Adrenal gland (tissue), 19 donors: Measurements from ENCODE around the gene WNT7A. TPM values are rescaled to one million over a fixed set of nuclear protein-coding genes. Genes with fewer than 3 reads are reported as not detected.
"Not testable (repeated sequence)": the region's sequence is repeated elsewhere in the genome, so short reads cannot be mapped to it uniquely, and the experiment has no call there.

Source experiments
- DNase-seq, 7 donors: peaks; one replicate each; pipeline ENCODE4 v3.0.0-alpha.2; 2019 to 2020
- H3K27ac ChIP-seq, 5 donors: fragments of 200-600 bp; sonication (generic) in 4 of 5; 1 replicate in 3 of 5; 2 replicates in 2 of 5; pipeline versions ENCODE4 v1.5.1 to v1.8.0; 2016 to 2020; ENCODE audit warnings: mild to moderate bottlenecking in 1 of 5
- H3K27me3 ChIP-seq: fragments of 200-600 bp; 2 replicates; pipeline ENCODE4 v1.8.0; 2021
- H3K36me3 ChIP-seq, 2 donors: fragments of 200-600 bp; replicated peaks in 1 of 2; 1 replicate in 1 of 2; 2 replicates in 1 of 2; pipeline versions ENCODE4 v1.5.1 to v1.8.0; 2018 to 2022
- H3K4me1 ChIP-seq, 2 donors: fragments of 200-600 bp; replicated peaks in 1 of 2; 1 replicate in 1 of 2; 2 replicates in 1 of 2; pipeline versions ENCODE4 v1.5.1 to v1.8.0; 2018 to 2021
- H3K4me3 ChIP-seq, 4 donors: fragments of 200-600 bp; sonication (generic) in 3 of 4; one replicate each; pipeline ENCODE4 v1.5.1; 2016 to 2018
- H3K9me3 ChIP-seq, 3 donors: fragments of 200-600 bp; sonication (generic) in 1 of 3; replicated peaks in 1 of 3; 1 replicate in 2 of 3; 2 replicates in 1 of 3; pipeline versions ENCODE4 v1.5.1 to v1.8.0; 2016 to 2021
- POLR2A ChIP-seq, 2 donors: fragments of 450-650 bp; IDR thresholded peaks; one replicate each; pipeline ENCODE4 v1.6.1; 2017; ENCODE audit warnings: antibody characterized with exemption in 2 of 2, mild to moderate bottlenecking in 2 of 2, moderate library complexity in 1 of 2
- WGBS, 4 donors: extraction: QIAGEN DNeasy Blood & Tissue Kit in 2 of 4; methylation state at CpG; one replicate each; pipeline versions ENCODE4 v1.1.5 to v1.1.7; 2013 to 2017; 5-methylcytosine and 5-hydroxymethylcytosine counted together
- intact Hi-C, 2 donors: fragments of 100-400 bp; cut with DNase I; formaldehyde crosslinking; loops; one replicate each; pipeline versions ENCODE4 v1.14.1 to v1.15.0; 2022 to 2023
- long read RNA-seq, 10 donors: library from polyadenylated mRNA in 3 of 10; unstranded in 2 of 10; stranded (forward) in 1 of 10; transcript quantifications; one replicate each; pipeline ENCODE4 v2.0.0 and lab custom pipeline, GENCODE V29; 2021 to 2026
- polyA plus RNA-seq, 3 donors: library from polyadenylated mRNA; stranded (reverse); fragments of 200-250 nt in 2 of 3; fragments of 350-450 nt in 1 of 3; fragmentation: Illumina TruSeq in 1 of 3; extraction: RNeasy Lipid Tissue Mini Kit (QIAGEN cat#74804) in 1 of 3; gene quantifications; one replicate each; pipeline ENCODE4 v1.2.3, GENCODE V29; 2013 to 2014
- total RNA-seq, 9 donors: library from RNA; depleted of rRNA in 4 of 9; stranded (reverse); fragments of >200 nt in 4 of 9; fragments of 120-200 nt in 1 of 9; fragmentation: NEBNext Ultra II Directional in 1 of 9; extraction: Animal tissue kit (Norgen Biotek cat#: 25700) in 1 of 9; gene quantifications; one replicate each; pipeline versions ENCODE4 v1.1.0 to v1.2.4, GENCODE V29; 2013 to 2023
- TF ChIP-seq, protein P1 (sequence below), 6 experiments: fragments of 450-650 bp in 4 of 6; fragments of 200-600 bp in 2 of 6; sonication (generic) in 1 of 6; IDR thresholded peaks; 1 replicate in 5 of 6; 2 replicates in 1 of 6; pipeline versions ENCODE4 v1.5.1 to v1.8.0; 2016 to 2021; ENCODE audit warnings: antibody characterized with exemption in 6 of 6, mild to moderate bottlenecking in 2 of 6, moderate library complexity in 1 of 6
- donor health status: healthy with polysubstance abuse.
- donor health status: Bipolar disorder and iron deficiency.
- donor health status: DM: yes; HTN: yes; CAD: no.
- donor health status: DM: no; HTN: no; CAD: no.
- donor health status: DM: no; HTN: no; CAD: no.
- donor health status: DM: yes; HTN: yes; CAD: no.

WNT7A gene
- total RNA-seq (under 1 TPM in 1 of 9 donors, not detected in 8; under 0.01 TPM), polyA plus RNA-seq (not detected)
- long read RNA-seq, donor 1, result 0 reads
- long read RNA-seq, donor 2, result 0 reads
- long read RNA-seq, donor 3, result 0 reads
- long read RNA-seq, donor 4, result 0 reads
- long read RNA-seq, donor 5, result 0 reads
- long read RNA-seq, donor 6, result 0 reads
- long read RNA-seq, donor 7, result 0 reads
- long read RNA-seq, donor 8, result 0 reads
- long read RNA-seq, donor 9, result 0 reads
- long read RNA-seq, donor 10, result 0 reads

- TF ChIP-seq, protein P1, sequence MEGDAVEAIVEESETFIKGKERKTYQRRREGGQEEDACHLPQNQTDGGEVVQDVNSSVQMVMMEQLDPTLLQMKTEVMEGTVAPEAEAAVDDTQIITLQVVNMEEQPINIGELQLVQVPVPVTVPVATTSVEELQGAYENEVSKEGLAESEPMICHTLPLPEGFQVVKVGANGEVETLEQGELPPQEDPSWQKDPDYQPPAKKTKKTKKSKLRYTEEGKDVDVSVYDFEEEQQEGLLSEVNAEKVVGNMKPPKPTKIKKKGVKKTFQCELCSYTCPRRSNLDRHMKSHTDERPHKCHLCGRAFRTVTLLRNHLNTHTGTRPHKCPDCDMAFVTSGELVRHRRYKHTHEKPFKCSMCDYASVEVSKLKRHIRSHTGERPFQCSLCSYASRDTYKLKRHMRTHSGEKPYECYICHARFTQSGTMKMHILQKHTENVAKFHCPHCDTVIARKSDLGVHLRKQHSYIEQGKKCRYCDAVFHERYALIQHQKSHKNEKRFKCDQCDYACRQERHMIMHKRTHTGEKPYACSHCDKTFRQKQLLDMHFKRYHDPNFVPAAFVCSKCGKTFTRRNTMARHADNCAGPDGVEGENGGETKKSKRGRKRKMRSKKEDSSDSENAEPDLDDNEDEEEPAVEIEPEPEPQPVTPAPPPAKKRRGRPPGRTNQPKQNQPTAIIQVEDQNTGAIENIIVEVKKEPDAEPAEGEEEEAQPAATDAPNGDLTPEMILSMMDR (IDR thresholded peaks at IDR 0.05), result peak in 3 of 6 experiments; percentile 20 to 36 (median 28)
- TF ChIP-seq POLR2A (IDR thresholded peaks at IDR 0.05), result no peak
- DNase-seq, result no peak
These were observed at the start of gene WNT7A for GRCh38 chr3:13879946-13880810. Gene WNT7A (minus strand): TSS chr3:13880071. CDS start chr3:13879816, 255 bp downstream.

DNA sequence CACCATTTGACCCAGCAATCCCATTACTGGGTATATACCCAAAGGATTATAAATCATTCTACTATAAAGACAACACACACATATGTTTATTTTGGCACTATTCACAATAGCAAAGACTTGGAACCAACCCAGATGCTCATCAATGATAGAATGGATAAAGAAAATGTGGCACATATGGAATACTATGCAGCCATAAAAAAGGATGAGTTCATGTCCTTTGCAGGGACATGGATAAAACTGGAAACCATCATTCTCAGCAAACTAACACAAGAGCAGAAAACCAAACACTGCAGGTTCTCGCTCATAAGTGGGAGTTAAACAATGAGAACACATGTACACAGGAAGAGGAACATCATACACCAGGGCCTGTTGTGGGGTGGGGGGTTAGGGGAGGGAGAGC lies 48.9 kb upstream of the WNT7A start:
- 92 to 97% (median 93%) methylated on average over 1 of the region's 1 CpG for WGBS, 4 donors
- DNase-seq, intact Hi-C loops, H3K27ac ChIP-seq, H3K4me1 ChIP-seq, H3K36me3 ChIP-seq, H3K4me3 ChIP-seq, H3K9me3 ChIP-seq: not testable (repeated sequence)
- H3K27me3 ChIP-seq, result peaks cover 13% of the 10 kb centered on the region

More at GRCh38 chr3:13879946-13880810, at the start of gene WNT7A:
- H3K4me3 ChIP-seq, result no peak within 1 kb of the TSS
- intact Hi-C loops, result loop anchor here (5.0 kb wide), 1 partner anchor 223 kb away; no protein-coding TSS in a partner anchor
- peaks cover 0 to 10% of the 10 kb centered on the region in 2 donors for H3K4me1 ChIP-seq
- H3K27me3 ChIP-seq, result peaks cover 60% of the 10 kb centered on the region
- no peaks in the 10 kb centered on the region for H3K36me3 ChIP-seq
- H3K9me3 ChIP-seq, result no peaks in the 10 kb centered on the region
- H3K27ac ChIP-seq, result no peak within 1 kb of the TSS
- 1 to 2% methylated on average over 76 to 85 of the region's 90 CpGs; no CpG with 5 or more reads in 2 of the 4 donors for WGBS, 4 donors

DNA sequence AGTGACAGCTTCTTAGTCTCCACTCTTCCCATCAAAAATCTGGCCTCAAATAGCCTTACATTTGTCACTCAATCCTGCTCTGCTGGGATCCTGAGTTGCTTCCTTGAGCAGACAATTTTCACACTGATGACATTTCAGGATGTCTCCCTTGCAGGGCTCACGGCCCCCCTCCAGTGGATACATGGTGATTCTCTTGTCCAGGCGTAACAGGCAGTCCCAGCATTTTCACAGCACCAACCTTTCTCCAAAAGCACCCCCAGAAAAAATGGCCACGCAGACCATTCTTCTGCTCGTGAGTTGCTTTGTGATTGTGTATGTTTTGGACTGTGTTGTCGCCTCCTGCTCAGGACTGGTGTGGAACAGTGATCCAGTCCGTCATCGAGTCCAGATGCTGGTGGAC lies 47.4 kb upstream of the WNT7A start:
- H3K36me3 ChIP-seq, result no peaks in the 10 kb centered on the region
- H3K27me3 ChIP-seq, result peaks cover 3% of the 10 kb centered on the region
- no peak for DNase-seq
- H3K4me3 ChIP-seq, result no peak overlapping the region
- intact Hi-C loops, result no loop called here
- H3K27ac ChIP-seq, result no peak overlapping the region
- 56 to 74% (median 70%) methylated on average over 7 of the region's 7 CpGs for WGBS, 4 donors
- peaks cover 0 to 11% (median 0%) of the 10 kb centered on the region in 3 donors for H3K9me3 ChIP-seq
- H3K4me1 ChIP-seq, result no peaks in the 10 kb centered on the region
- TF ChIP-seq POLR2A (IDR thresholded peaks at IDR 0.05), result no peak
- TF ChIP-seq, protein P1 (IDR thresholded peaks at IDR 0.05), result no peak

DNA sequence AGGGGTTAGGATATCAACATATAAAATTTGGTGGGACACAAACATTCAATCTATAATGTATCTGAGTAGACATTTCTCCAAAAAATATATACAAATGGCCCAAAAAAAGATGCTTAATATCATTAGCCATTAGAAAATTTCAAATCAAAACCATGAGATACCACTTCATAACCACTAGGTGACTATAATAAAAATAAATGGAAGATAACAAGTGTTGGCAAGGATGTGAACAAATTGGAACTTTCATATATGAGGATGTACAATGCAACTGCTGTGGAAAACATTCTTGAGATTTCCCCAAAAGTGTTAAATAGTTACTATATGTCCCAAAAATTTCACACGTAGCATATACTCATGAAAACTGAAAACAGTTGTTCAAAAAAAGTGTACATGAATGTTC lies 36.5 kb upstream of the WNT7A start:
- DNase-seq, result no peak
- no peak overlapping the region for H3K27ac ChIP-seq
- 68 to 81% (median 71%) methylated on average over 1 of the region's 1 CpG for WGBS, 4 donors
- no peak for TF ChIP-seq POLR2A (IDR thresholded peaks at IDR 0.05)
- TF ChIP-seq, protein P1 (IDR thresholded peaks at IDR 0.05), result no peak
- no peaks in the 10 kb centered on the region for H3K4me1 ChIP-seq
- H3K27me3 ChIP-seq, result no peaks in the 10 kb centered on the region
- H3K9me3 ChIP-seq, result peaks cover 0 to 17% (median 15%) of the 10 kb centered on the region in 3 donors
- no peaks in the 10 kb centered on the region for H3K36me3 ChIP-seq
- intact Hi-C loops, result no loop called here
- H3K4me3 ChIP-seq, result no peak overlapping the region
